HK-2 (cell line): Measurements from ENCODE around the gene SELENOI.
"Not testable (repeated sequence)": the region's sequence is repeated elsewhere in the genome, so short reads cannot be mapped to it uniquely, and the experiment has no call there.

Experiments used
- DNase-seq: peaks from one replicate; pipeline ENCODE4 v3.0.0-alpha.2; 2018; ENCODE audit not compliant: unreplicated experiment

Gene SELENOI

GRCh38 chr2:26356111-26356510, 10.2 kb downstream of the SELENOI start:
- no peak for DNase-seq

DNA sequence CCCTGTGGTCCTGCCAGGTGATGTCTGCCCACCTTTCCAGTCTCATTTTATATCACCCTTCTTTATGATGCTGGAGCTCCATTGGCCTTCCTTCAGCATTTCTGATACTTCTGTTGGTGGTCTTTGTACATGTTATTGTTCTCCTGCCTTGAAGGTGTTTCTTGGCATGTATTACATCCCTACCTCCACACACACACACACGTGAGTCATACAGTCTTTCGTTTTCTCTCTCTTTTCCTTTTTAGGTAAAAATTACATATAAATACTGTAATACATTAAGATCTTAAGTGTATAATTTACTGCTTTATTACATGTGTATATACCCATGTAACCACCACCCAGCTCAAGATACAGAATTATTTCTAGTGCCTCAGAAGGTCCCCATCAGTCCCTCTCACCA, 10.8 kb downstream of the SELENOI start:
- DNase-seq, result no peak

- no peak for DNase-seq
These were observed 14.0 kb downstream of the SELENOI start for GRCh38 chr2:26359886-26360473.

DNA sequence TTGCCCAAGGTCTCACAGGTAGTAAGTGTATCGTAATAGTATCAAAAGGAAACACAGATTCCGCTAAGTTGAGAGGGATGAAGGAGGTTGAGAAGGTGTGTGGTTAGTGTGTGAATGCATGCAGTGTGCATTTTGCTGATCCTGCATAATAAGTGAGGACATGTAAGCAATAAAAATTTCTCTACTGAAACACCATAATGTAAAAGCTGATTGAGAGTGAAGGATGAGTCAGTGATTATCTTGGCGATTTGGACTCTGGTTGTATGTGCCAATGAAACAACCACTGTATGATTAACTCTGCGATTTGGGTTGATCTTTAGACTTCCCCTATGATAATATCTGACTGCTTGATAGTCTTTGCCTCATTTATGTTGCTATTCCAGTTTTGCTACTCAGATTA, 17.4 kb downstream of the SELENOI start:
- no peak for DNase-seq

- DNase-seq, result no peak
These were observed 18.0 kb downstream of the SELENOI start for GRCh38 chr2:26363958-26364357.

DNA sequence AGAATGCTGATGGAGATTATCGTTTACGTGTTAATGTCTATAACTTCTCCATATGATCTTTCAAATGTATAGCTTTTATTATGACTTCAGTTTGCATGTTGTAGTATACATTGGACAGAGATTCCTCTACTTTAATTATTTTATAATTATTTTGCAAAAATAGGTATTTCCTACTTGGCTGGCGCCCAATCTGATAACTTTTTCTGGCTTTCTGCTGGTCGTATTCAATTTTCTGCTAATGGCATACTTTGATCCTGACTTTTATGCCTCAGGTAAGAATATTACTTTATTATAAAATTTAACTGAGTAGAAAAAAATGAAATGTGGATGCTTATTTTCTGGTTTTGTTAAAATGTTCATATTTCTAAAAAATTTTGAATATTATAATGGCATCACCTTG, 18.7 kb downstream of the SELENOI start:
- DNase-seq, result no peak

DNA sequence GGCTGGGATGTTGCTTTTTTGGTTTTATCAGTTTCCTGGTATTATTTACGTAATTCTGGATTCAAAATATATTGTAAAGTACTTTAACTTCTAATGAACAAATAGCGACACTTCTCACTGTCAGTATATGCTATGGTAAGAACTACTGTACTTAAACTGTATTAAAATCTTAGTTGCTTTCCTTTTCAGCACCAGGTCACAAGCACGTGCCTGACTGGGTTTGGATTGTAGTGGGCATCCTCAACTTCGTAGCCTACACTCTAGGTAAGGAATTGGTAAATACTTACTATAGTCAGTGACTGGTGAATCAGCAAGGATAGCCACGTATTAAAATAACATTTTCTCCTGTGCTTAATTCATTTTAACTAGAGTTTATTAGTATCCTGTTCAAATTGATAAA, 21.0 kb downstream of the SELENOI start:
- no peak for DNase-seq

GRCh38 chr2:26369664-26370063, 23.7 kb downstream of the SELENOI start:
- DNase-seq, result not testable (repeated sequence)

DNA sequence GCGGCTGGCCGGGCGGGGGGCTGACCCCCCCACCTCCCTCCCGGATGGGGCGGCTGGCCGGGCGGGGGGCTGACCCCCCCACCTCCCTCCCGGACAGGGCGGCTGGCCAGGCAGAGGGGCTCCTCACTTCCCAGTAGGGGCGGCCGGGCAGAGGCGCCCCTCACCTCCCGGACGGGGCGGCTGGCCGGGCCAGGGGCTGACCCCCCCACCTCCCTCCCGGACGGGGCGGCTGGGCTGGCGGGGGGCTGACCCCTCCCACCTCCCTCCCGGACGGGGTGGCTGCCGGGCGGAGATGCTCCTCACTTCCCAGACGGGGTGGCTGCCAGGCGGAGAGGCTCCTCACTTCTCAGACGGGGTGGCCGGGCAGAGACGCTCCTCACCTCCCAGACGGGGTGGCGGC, 25.0 kb downstream of the SELENOI start:
- DNase-seq, result not testable (repeated sequence)

GRCh38 chr2:26376799-26377198, 30.9 kb downstream of the SELENOI start:
- DNase-seq, result no peak

DNA sequence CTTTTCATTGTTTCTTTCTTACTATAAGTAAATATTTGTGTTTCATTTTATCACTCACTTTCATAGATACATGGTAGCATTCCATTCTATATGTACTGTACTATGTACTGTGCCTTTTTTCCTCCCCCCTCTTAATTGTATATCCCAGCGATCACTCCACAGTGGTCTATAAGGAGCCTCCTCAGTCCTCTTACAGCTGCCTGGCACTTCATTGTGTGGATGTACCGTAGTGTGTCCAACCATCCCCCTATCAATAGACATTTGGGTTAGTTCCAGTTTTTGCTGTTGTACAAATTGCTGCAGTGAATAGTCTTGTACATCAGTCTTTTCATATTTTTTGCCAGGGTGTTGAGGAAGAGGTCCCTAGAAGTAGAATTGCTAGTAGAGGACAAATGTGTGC, 34.3 kb downstream of the SELENOI start:
- no peak for DNase-seq

DNA sequence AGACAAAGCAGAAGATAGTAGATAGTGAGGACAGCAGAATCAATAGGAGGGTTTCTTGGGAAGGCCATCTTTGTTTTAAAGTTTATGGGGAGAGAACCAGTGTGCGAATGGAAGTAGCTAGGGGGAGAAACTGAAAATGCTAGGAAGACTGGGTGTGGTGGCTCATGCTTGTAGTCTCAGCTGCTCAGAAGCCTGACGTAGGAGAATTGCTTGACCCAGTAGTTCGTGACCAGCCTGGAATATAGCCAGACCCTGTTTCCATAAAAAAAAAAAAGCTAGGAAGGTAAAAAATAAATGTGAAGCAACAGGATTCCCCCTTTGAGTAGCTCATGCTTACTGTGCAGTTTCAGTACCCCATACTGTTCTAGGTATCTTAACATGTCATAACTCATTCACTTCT, 36.6 kb downstream of the SELENOI start:
- DNase-seq, result no peak

GRCh38 chr2:26384183-26384582, 38.2 kb downstream of the SELENOI start:
- DNase-seq, result no peak

DNA sequence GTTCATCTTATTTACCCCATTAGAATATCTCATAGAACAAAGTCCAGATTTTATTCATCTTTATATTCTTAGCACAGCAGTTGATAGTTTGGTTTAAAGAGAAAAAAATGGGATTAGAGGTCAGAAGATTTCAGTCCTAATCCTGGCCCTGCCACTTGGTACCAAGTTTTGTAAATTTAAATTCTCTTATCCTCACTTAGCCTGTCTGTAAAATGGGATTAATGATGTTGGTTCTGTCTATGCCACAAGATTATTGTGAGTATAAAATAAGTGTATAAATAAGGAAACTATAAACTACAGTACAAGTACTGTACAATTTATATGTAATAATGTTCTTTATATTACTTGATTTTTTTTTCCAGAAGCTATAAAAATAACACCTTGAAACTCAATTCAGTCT, 38.7 kb downstream of the SELENOI start:
- DNase-seq, result no peak

DNA sequence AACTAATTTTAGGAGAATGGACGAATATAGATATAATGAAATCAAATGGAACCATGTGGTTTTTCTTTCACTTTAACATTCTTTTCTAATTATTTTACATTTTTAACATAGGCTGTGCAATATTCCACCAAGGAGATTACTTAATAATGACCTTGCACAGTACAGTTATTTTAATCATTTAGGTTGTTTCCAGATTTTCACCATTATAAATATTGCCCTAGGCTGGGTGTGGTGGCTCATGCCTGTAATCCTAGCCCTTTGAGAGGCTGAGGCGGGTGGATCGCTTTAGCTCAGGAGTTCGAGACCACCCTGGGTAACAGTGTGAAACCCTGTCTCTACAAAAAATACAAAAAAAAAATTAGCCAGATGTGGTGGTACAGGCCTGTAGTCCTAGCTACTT, 41.2 kb downstream of the SELENOI start:
- no peak for DNase-seq

GRCh38 chr2:26394694-26395093, 48.8 kb downstream of the SELENOI start:
- DNase-seq, result no peak

DNA sequence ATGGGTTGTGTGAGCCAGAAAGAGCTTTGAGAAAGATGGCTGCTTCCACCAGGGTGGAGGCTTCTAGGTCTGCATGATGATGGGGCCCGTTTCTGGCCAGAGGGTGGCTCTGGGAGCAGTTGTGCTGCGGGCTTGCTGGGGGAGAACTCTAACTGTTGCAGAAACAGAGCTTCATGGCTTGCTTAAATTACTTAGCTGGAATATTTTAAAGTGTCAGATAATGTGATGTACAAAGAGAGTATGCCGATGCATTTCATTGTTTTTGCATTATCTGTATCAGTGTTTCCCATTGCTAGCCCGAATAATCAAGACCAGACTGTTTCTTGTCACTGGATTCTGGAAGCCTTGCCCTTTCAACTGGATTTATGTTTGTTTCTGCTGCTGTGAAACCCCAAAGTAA, 49.5 kb downstream of the SELENOI start:
- DNase-seq, result no peak

- DNase-seq, result no peak
These were observed 50.9 kb downstream of the SELENOI start for GRCh38 chr2:26396734-26397298.

DNA sequence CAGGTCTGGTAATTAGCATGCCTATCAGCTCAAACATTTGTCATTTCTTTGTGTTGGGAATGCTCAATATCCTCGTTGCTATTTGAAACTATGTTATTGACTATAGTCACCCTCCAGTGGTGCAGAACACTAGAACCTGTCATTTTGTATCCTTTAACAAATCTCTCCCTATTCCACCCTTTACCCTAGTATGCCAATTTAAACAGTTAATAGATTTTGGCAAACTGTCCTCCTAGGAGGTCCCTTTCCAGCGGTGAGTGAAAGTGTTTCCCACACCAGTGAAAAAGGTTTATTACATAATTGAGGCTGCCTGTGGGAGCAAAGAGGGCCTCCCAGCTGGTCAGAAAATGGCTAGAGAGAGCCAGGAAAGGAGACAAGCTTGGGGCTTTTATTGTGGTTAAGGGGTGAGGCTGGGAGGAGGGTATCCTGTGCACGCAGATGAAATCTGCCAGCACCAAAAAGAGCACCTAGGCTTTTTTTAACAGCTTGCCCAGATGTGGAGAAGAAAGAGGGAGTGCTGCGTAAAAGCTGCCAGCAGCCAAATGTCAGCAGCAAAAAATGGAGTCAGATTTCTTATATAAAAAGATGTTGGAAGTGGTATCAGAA, 53.9 kb downstream of the SELENOI start:
- no peak for DNase-seq

DNA sequence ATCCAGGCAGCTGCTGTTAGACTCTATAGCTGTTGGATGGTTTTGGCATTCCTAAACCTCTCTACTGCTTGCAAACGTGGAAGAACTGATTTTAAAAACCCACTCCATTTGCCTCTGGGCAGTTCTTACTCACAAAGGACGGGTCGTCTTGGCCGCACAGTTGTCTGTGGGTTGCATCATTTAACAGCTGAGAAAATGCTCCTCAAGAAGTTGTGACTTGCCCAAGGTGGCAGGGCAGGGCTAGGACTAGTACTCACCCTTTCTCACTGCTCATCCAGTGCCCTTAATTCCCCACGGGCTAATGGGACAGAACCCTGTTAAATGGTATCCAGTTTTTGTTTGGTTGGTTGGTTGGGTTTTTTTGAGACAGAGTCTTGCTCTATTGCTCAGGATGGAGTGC, 54.8 kb downstream of the SELENOI start:
- DNase-seq, result no peak

GRCh38 chr2:26401739-26402541, 56.0 kb downstream of the SELENOI start, which contains the start of gene DRC1:
DRC1 (plus strand) TSS chr2:26401920; CDS start chr2:26401990, 70 bp downstream.
- DNase-seq, result peak; percentile 85

DNA sequence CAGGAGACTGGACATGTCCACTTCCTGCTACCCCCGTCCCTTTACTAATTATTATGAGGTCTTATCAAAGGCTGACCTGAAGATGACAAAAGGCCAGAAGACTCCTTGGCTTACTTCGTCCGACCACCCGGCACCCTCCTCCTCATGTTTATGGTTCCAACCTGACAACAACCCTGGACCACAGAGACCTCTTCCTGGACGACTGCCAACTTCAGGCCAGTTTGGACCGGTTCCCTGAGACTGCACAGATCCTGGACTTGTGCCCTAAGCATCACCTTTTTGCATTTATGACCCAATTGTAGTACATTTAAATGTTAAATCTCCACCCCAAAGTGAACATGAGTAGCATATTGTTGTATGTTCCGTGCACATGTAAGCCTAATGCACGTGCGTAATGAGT, 61.6 kb downstream of the SELENOI start:
- DNase-seq, result no peak

DNA sequence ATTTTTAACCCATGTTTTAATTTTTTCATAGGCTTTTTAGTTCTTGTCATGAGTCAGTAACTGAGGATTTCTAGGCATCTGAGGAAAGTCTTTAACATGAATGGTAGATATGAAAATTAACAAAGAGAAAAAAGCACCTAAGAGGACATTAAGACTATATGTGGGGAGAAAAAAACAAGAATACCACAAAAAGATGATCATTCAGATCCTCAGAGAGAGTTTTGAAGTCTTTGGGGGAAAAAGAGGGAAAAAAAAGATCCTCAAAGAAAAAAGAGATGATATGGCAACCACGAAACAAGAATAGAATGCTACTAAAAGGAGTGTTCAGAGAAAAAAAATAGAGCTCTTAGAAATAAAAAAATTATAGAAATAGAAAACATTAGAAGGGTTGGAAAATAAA, 63.8 kb downstream of the SELENOI start:
- no peak for DNase-seq
